ENCODE measurements around the gene TAS2R42.

GRCh38 chr12:11178250-11178649 is 8.5 kb downstream of the TAS2R42 start:
- TF ChIP-seq ZNF609 (CRISPR knock-in tag; IDR thresholded peaks at IDR 0.05; ENCODE audit: borderline replicate concordance) = no peak
- no peak for TF ChIP-seq KLF13 (CRISPR knock-in tag; IDR thresholded peaks at IDR 0.05)
- no peak for TF ChIP-seq ZNF121 (CRISPR knock-in tag; IDR thresholded peaks at IDR 0.05)
- no peak for TF ChIP-seq ZNF563 (CRISPR knock-in tag; IDR thresholded peaks at IDR 0.05)
- no peak for TF ChIP-seq CTCF (CRISPR knock-in tag; IDR thresholded peaks at IDR 0.05)
- no peak for TF ChIP-seq KAT7 (CRISPR knock-in tag; IDR thresholded peaks at IDR 0.05; ENCODE audit: borderline replicate concordance)

Data from HepG2 (cell line).